WTC11 (cell line): ENCODE results near the gene METTL15. TPM values are rescaled to one million over a fixed set of nuclear protein-coding genes. Genes with fewer than 3 reads are reported as not detected.

Experiments
- ATAC-seq: fragments of 200-7000 bp; cut with Tn5 transposase; 2 replicates; pipeline ENCODE4 v1.10.0; 2021; ENCODE audit warnings: mild to moderate bottlenecking, moderate library complexity
- CTCF ChIA-PET: fragments of 300-600 bp; sonication (Branson Sonifier 250); formaldehyde crosslinking; loops from one replicate; lab custom pipeline; 2021; ENCODE audit warnings: antibody characterized with exemption; lab: Charles Lee
- POLR2A ChIA-PET: fragments of 350-600 bp; sonication (Branson Sonifier 250); formaldehyde crosslinking; loops from one replicate; lab custom pipeline; 2021; ENCODE audit warnings: antibody characterized with exemption; lab: Charles Lee
- DNase-seq: peaks from one replicate; pipeline ENCODE4 v3.0.0; 2021; ENCODE audit warnings: low spot score
- H3K27ac Mint-ChIP-seq: 2 replicates; pipeline ENCODE4 v1.8.0; 2021; ENCODE audit warnings: mixed read lengths
- H3K27me3 Mint-ChIP-seq: 2 replicates; pipeline ENCODE4 v1.8.0; 2021; ENCODE audit warnings: low read depth, mild to moderate bottlenecking, moderate library complexity, mixed read lengths
- H3K36me3 Mint-ChIP-seq: 2 replicates; pipeline ENCODE4 v1.8.0; 2021; ENCODE audit warnings: mixed read lengths
- H3K4me1 Mint-ChIP-seq: 2 replicates; pipeline ENCODE4 v1.8.0; 2022; ENCODE audit warnings: mixed read lengths
- H3K4me3 Mint-ChIP-seq: 2 replicates; pipeline ENCODE4 v1.8.0; 2021; ENCODE audit warnings: mild to moderate bottlenecking, moderate library complexity, mixed read lengths
- H3K9me3 Mint-ChIP-seq: 2 replicates; pipeline ENCODE4 v1.8.0; 2021; ENCODE audit warnings: mixed read lengths
- CDX4 ChIP-seq: fragments of 250-450 bp; sonication (Bioruptor Pico); IDR thresholded peaks from 2 replicates; pipeline ENCODE4 v1.9.0; 2021; ENCODE audit warnings: moderate library complexity, mild to moderate bottlenecking, inconsistent platforms, borderline replicate concordance
- E2F4 ChIP-seq: sonication (generic); formaldehyde crosslinking; IDR thresholded peaks from 2 replicates; pipeline ENCODE4 v1.8.1; 2022; ENCODE audit warnings: low read depth, mild to moderate bottlenecking, moderate library complexity, missing genetic modification reagents, borderline replicate concordance
- EMX1 ChIP-seq: fragments of 250-450 bp; sonication (Bioruptor Pico); IDR thresholded peaks from 2 replicates; pipeline ENCODE4 v1.8.0; 2021; ENCODE audit warnings: mild to moderate bottlenecking
- FOXP1 ChIP-seq: sonication (generic); formaldehyde crosslinking; IDR thresholded peaks from 2 replicates; pipeline ENCODE4 v1.8.0; 2022; ENCODE audit warnings: missing genetic modification reagents, mild to moderate bottlenecking, moderate library complexity, borderline replicate concordance
- FOXP4 ChIP-seq: sonication (generic); formaldehyde crosslinking; IDR thresholded peaks from 2 replicates; pipeline ENCODE4 v1.8.0; 2022; ENCODE audit warnings: mild to moderate bottlenecking, missing genetic modification reagents
- GRHL2 ChIP-seq: fragments of 250-450 bp; sonication (Bioruptor Pico); IDR thresholded peaks from 2 replicates; pipeline ENCODE4 v1.8.0; 2022; ENCODE audit warnings: mild to moderate bottlenecking, moderate library complexity; ENCODE audit not compliant: insufficient replicate concordance, severe bottlenecking
- IRF1 ChIP-seq: sonication (generic); formaldehyde crosslinking; IDR thresholded peaks from 2 replicates; pipeline ENCODE4 v1.8.0; 2023; ENCODE audit warnings: missing genetic modification reagents
- JAZF1 ChIP-seq: fragments of 250-450 bp; sonication (Bioruptor Pico); IDR thresholded peaks from 2 replicates; pipeline ENCODE4 v1.9.0; 2021; ENCODE audit warnings: moderate library complexity, mild to moderate bottlenecking, inconsistent platforms
- KAT7 ChIP-seq: sonication (generic); formaldehyde crosslinking; IDR thresholded peaks from 2 replicates; pipeline ENCODE4 v1.8.1; 2023; ENCODE audit warnings: missing genetic modification reagents, mild to moderate bottlenecking, borderline replicate concordance
- MXD4 ChIP-seq: fragments of 250-450 bp; sonication (Bioruptor Pico); IDR thresholded peaks from 2 replicates; pipeline ENCODE4 v1.8.0; 2021; ENCODE audit warnings: mild to moderate bottlenecking, moderate library complexity, borderline replicate concordance
- NFE2L1 ChIP-seq: sonication (generic); formaldehyde crosslinking; IDR thresholded peaks from 2 replicates; pipeline ENCODE4 v1.8.1; 2023; ENCODE audit warnings: missing genetic modification reagents
- NR1H2 ChIP-seq: sonication (generic); formaldehyde crosslinking; IDR thresholded peaks from 2 replicates; pipeline ENCODE4 v1.9.0; 2021; ENCODE audit warnings: mild to moderate bottlenecking, moderate library complexity, missing genetic modification reagents
- NR2C2 ChIP-seq: sonication (generic); formaldehyde crosslinking; IDR thresholded peaks from 2 replicates; pipeline ENCODE4 v1.8.0; 2022; ENCODE audit warnings: mild to moderate bottlenecking, missing genetic modification reagents
- OVOL2 ChIP-seq: fragments of 250-450 bp; sonication (Bioruptor Pico); IDR thresholded peaks from 2 replicates; pipeline ENCODE4 v1.9.0; 2021; ENCODE audit warnings: mild to moderate bottlenecking, borderline replicate concordance
- RORB ChIP-seq: fragments of 250-450 bp; sonication (Bioruptor Pico); IDR thresholded peaks from 2 replicates; pipeline ENCODE4 v1.9.0; 2021; ENCODE audit warnings: mild to moderate bottlenecking
- SMAD4 ChIP-seq: sonication (generic); formaldehyde crosslinking; IDR thresholded peaks from 2 replicates; pipeline ENCODE4 v1.8.0; 2022; ENCODE audit warnings: mild to moderate bottlenecking, missing genetic modification reagents
- TEAD1 ChIP-seq: sonication (generic); formaldehyde crosslinking; IDR thresholded peaks from 2 replicates; pipeline ENCODE4 v1.8.0; 2022; ENCODE audit warnings: mild to moderate bottlenecking, missing genetic modification reagents
- TEAD4 ChIP-seq: sonication (generic); formaldehyde crosslinking; IDR thresholded peaks from 2 replicates; pipeline ENCODE4 v1.8.0; 2022; ENCODE audit warnings: mild to moderate bottlenecking, missing genetic modification reagents
- ZNF232 ChIP-seq: sonication (generic); formaldehyde crosslinking; IDR thresholded peaks from 2 replicates; pipeline ENCODE4 v1.8.0; 2022; ENCODE audit warnings: mild to moderate bottlenecking, missing genetic modification reagents
- ZNF532 ChIP-seq: fragments of 250-450 bp; sonication (Bioruptor Pico); IDR thresholded peaks from 2 replicates; pipeline ENCODE4 v1.9.0; 2021; ENCODE audit warnings: mild to moderate bottlenecking, borderline replicate concordance
- total RNA-seq: library from RNA; stranded (reverse); gene quantifications from 3 replicates; pipeline ENCODE4 v1.2.3, GENCODE V29; 2021

The METTL15 gene
- total RNA-seq, 1 experiment from 2014 or later: 13.2 TPM

- CTCF ChIA-PET: interaction anchor here (0.7 to 2.1 kb wide), 4 partner anchors 386 to 591 kb away, joined by 3 to 7 read pairs (median 4); no protein-coding TSS in a partner anchor
- no peak overlapping the region for H3K27ac Mint-ChIP-seq
- H3K36me3 Mint-ChIP-seq: no peaks in the 10 kb centered on the region
- TF ChIP-seq NFE2L1 (CRISPR knock-in tag) (no peak), OVOL2 (no peak), MXD4 (no peak), FOXP4 (CRISPR knock-in tag) (no peak), IRF1 (CRISPR knock-in tag) (no peak), CDX4 (CRISPR knock-in tag) (no peak), NR1H2 (no peak), E2F4 (CRISPR knock-in tag) (no peak), EMX1 (CRISPR knock-in tag) (no peak)
- no peaks in the 10 kb centered on the region for H3K9me3 Mint-ChIP-seq
- DNase-seq (no peak), ATAC-seq (no peak)
- H3K4me3 Mint-ChIP-seq: peak overlapping the region; percentile 98
- H3K4me1 Mint-ChIP-seq: peaks cover 27% of the 10 kb centered on the region
- POLR2A ChIA-PET: interaction anchor here (0.6 to 1.9 kb wide), 4 partner anchors 26 to 384 kb away, joined by 3 to 10 read pairs (median 4); no protein-coding TSS in a partner anchor
- H3K27me3 Mint-ChIP-seq: no peaks in the 10 kb centered on the region
Measured at GRCh38 chr11:28106353-28107043, 1.7 kb upstream of the METTL15 start.

- Mint-ChIP-seq H3K4me1 (peaks cover 27% of the 10 kb centered on the region), H3K27ac (peak overlapping the region; percentile 96), H3K9me3 (no peaks in the 10 kb centered on the region), H3K4me3 (peak overlapping the region; percentile 98), H3K36me3 (no peaks in the 10 kb centered on the region), H3K27me3 (no peaks in the 10 kb centered on the region)
- CTCF ChIA-PET: interaction anchor here (0.7 to 2.1 kb wide), 6 partner anchors 387 to 1236 kb away, joined by 3 to 13 read pairs (median 6); partner anchors contain the start of gene BDNF
- POLR2A ChIA-PET: interaction anchor here (1.1 to 1.9 kb wide), 3 partner anchors 27 to 408 kb away, joined by 3 to 10 read pairs (median 6); no protein-coding TSS in a partner anchor
- ATAC-seq (no peak), DNase-seq (no peak)
- TF ChIP-seq FOXP4 (CRISPR knock-in tag) (no peak), FOXP1 (CRISPR knock-in tag) (no peak), ZNF532 (CRISPR knock-in tag) (no peak), SMAD4 (CRISPR knock-in tag) (no peak), TEAD1 (CRISPR knock-in tag) (no peak), ZNF232 (CRISPR knock-in tag) (no peak), KAT7 (CRISPR knock-in tag) (no peak), RORB (no peak), NR2C2 (CRISPR knock-in tag) (no peak), JAZF1 (CRISPR knock-in tag) (no peak), GRHL2 (CRISPR knock-in tag) (no peak), TEAD4 (CRISPR knock-in tag) (no peak)
Measured at GRCh38 chr11:28107191-28107749, 918 bp upstream of the METTL15 start.
